Caco-2 (cell line): ENCODE measurements around the gene UGDH. TPM values are rescaled to one million over a fixed set of nuclear protein-coding genes. Genes with fewer than 3 reads are reported as not detected.

Experiments
- BruUV-seq: library from RNA; stranded (reverse); fragments of 400-500 nt; replicated peaks from 2 replicates; lab custom pipeline; 2021; lab: Mats Ljungman, UMichigan
- CTCF ChIA-PET: fragments of 300-600 bp; sonication (Branson Sonifier 250); formaldehyde crosslinking; loops from one replicate; lab custom pipeline; 2022; ENCODE audit warnings: antibody characterized with exemption; lab: Charles Lee
- POLR2A ChIA-PET: fragments of 300-600 bp; sonication (Branson Sonifier 250); formaldehyde crosslinking; loops from one replicate; lab custom pipeline; 2022; ENCODE audit warnings: antibody characterized with exemption; lab: Charles Lee
- DNase-seq, 2 experiments: peaks; one replicate each; pipeline versions ENCODE4 v3.0.0 to v3.0.0-alpha.2; 2020 to 2022
- H3K27me3 ChIP-seq: replicated peaks from 2 replicates; pipeline ENCODE4 v1.6.0; 2011; ENCODE audit warnings: low read length; ENCODE audit not compliant: control insufficient read depth, insufficient read depth
- H3K36me3 ChIP-seq: 2 replicates; pipeline ENCODE4 v1.5.1; 2011; ENCODE audit warnings: low read length; ENCODE audit not compliant: control insufficient read depth, insufficient read depth
- H3K4me1 ChIP-seq: fragments of 250-450 bp; sonication (Bioruptor Pico); 2 replicates; pipeline ENCODE4 v1.5.1; 2020; ENCODE audit warnings: mild to moderate bottlenecking
- H3K4me3 ChIP-seq: 2 replicates; pipeline ENCODE4 v1.5.1; 2011; ENCODE audit warnings: low read depth, mild to moderate bottlenecking, control low read depth, low read length
- H3K9me3 ChIP-seq: fragments of 250-450 bp; sonication (Bioruptor Pico); 2 replicates; pipeline ENCODE4 v1.5.1; 2020; ENCODE audit warnings: mild to moderate bottlenecking, moderate library complexity
- H3K27ac Mint-ChIP-seq: one replicate; pipeline ENCODE4 v1.8.0; 2022; ENCODE audit warnings: mixed read lengths; ENCODE audit not compliant: unreplicated experiment
- H3K27me3 Mint-ChIP-seq: one replicate; pipeline ENCODE4 v1.8.0; 2022; ENCODE audit warnings: mixed read lengths; ENCODE audit not compliant: insufficient read depth, unreplicated experiment
- H3K36me3 Mint-ChIP-seq: one replicate; pipeline ENCODE4 v1.8.0; 2022; ENCODE audit warnings: mild to moderate bottlenecking, mixed read lengths; ENCODE audit not compliant: insufficient read depth, unreplicated experiment
- H3K4me1 Mint-ChIP-seq: one replicate; pipeline ENCODE4 v1.8.0; 2022; ENCODE audit warnings: low read depth, mixed read lengths; ENCODE audit not compliant: unreplicated experiment
- H3K4me3 Mint-ChIP-seq: one replicate; pipeline ENCODE4 v1.8.0; 2022; ENCODE audit warnings: mild to moderate bottlenecking, moderate library complexity, mixed read lengths; ENCODE audit not compliant: unreplicated experiment
- H3K9me3 Mint-ChIP-seq: one replicate; pipeline ENCODE4 v1.8.0; 2022; ENCODE audit warnings: mixed read lengths; ENCODE audit not compliant: unreplicated experiment
- intact Hi-C: fragments of 100-400 bp; cut with micrococcal nuclease; formaldehyde crosslinking; loops from one replicate; pipeline ENCODE4 v1.10.0; 2022; ENCODE audit not compliant: unreplicated experiment
- total RNA-seq: library from RNA; stranded (reverse); gene quantifications from 2 replicates; pipeline ENCODE4 v1.2.3, GENCODE V29; 2022
- TF ChIP-seq, protein P1 (sequence below), 2 experiments: fragments of 200-600 bp in 1 of 2; IDR thresholded peaks; 1 replicate in 1 of 2; 2 replicates in 1 of 2; pipeline versions ENCODE4 v1.5.1 to v1.8.0; 2011 to 2022; ENCODE audit warnings: antibody characterized with exemption in 1 of 2, control low read depth in 1 of 2, inconsistent platforms in 1 of 2, low read depth in 1 of 2, low read length in 1 of 2, mild to moderate bottlenecking in 1 of 2, moderate library complexity in 1 of 2; ENCODE audit not compliant: insufficient read depth in 1 of 2, severe bottlenecking in 1 of 2, unreplicated experiment in 1 of 2

The UGDH gene
- total RNA-seq, 1 experiment from 2014 or later: 139 TPM

DNA sequence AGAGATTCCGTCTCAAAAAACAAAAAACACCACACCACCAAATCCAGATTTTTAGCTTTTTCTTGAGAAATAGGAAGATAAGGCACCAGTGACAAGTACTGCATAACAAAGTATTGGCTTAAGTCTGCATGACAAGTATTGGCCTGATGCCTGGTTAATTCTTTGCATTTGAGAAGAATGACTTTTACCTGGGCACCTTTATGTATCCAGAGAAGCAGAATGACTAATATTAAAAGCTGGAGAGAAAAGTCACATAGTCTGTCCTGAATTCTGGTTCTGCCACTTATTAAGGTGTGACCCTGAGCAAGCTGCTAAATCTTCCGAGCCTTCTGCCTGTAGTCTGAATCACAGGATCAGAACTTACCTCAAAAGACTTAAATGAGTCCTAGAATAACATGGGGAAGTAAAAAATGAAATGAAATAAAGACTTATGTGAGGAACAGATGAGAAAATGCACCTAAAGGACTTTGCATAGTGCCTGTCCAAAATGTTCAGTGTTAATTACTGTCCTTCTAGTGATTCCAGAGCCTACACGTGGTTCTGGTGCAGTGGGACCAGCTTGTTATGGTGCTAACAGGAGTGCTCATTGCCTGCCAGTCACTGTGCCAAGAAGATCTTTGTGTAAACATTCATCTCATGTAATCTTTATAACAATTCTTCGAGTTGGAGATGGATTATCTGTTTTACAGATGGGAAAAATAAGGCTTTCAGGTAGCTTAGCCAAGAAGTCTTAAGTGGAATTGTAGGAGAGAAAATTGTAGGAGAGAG, 31.6 kb downstream of the UGDH start:
- intact Hi-C loops: loop anchor here (2.0 kb wide), 1 partner anchor 27 kb away; no protein-coding TSS in a partner anchor
- TF ChIP-seq, protein P1, sequence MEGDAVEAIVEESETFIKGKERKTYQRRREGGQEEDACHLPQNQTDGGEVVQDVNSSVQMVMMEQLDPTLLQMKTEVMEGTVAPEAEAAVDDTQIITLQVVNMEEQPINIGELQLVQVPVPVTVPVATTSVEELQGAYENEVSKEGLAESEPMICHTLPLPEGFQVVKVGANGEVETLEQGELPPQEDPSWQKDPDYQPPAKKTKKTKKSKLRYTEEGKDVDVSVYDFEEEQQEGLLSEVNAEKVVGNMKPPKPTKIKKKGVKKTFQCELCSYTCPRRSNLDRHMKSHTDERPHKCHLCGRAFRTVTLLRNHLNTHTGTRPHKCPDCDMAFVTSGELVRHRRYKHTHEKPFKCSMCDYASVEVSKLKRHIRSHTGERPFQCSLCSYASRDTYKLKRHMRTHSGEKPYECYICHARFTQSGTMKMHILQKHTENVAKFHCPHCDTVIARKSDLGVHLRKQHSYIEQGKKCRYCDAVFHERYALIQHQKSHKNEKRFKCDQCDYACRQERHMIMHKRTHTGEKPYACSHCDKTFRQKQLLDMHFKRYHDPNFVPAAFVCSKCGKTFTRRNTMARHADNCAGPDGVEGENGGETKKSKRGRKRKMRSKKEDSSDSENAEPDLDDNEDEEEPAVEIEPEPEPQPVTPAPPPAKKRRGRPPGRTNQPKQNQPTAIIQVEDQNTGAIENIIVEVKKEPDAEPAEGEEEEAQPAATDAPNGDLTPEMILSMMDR (IDR thresholded peaks at IDR 0.05; ENCODE audit: insufficient read depth in 1 of 2, low read depth in 1 of 2, low read length in 1 of 2, severe bottlenecking in 1 of 2, unreplicated experiment in 1 of 2): no peak
- no TSS peak for BruUV-seq
- H3K4me3 Mint-ChIP-seq: no peak overlapping the region
- no peak overlapping the region for H3K4me3 ChIP-seq
- no peaks in the 10 kb centered on the region for H3K4me1 Mint-ChIP-seq
- no peaks in the 10 kb centered on the region for H3K9me3 Mint-ChIP-seq
- H3K27ac Mint-ChIP-seq: no peak overlapping the region
- CTCF ChIA-PET: no interaction called here
- POLR2A ChIA-PET: no interaction called here
- peaks cover 46% of the 10 kb centered on the region for H3K36me3 Mint-ChIP-seq
- H3K27me3 Mint-ChIP-seq: no peaks in the 10 kb centered on the region
- H3K27me3 ChIP-seq: no peaks in the 10 kb centered on the region
- no peak for DNase-seq
- H3K4me1 ChIP-seq: peaks cover 9% of the 10 kb centered on the region
- no peaks in the 10 kb centered on the region for H3K36me3 ChIP-seq
- H3K9me3 ChIP-seq: no peaks in the 10 kb centered on the region

DNA sequence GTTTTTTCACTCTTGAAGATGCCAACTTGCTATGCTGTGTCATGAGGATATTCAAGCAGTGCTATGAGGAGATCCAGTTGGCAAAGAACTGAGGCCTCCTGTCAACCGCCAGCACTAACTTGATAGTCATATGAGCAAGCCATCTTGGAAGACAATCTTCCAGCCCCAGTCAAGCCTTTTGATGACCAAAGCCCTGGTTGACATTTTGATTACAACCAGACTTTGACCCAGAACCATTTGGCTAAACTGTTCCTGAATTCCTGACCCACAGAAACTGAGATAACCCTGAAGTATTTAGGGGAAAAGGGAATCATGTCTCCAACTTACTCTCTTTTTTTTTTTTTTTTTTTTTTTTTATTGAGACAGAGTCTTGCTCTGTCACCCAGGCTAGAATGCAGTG, 32.9 kb downstream of the UGDH start:
- H3K4me3 Mint-ChIP-seq: no peak overlapping the region
- Histone ChIP-seq H3K4me3 (no peak overlapping the region), H3K36me3 (no peaks in the 10 kb centered on the region), H3K9me3 (no peaks in the 10 kb centered on the region), H3K27me3 (no peaks in the 10 kb centered on the region), H3K4me1 (peaks cover 9% of the 10 kb centered on the region)
- TF ChIP-seq, protein P1 (IDR thresholded peaks at IDR 0.05; ENCODE audit: insufficient read depth in 1 of 2, low read depth in 1 of 2, low read length in 1 of 2, severe bottlenecking in 1 of 2, unreplicated experiment in 1 of 2): no peak
- no peaks in the 10 kb centered on the region for H3K4me1 Mint-ChIP-seq
- DNase-seq: peak; percentile 30 to 57
- ChIA-PET POLR2A (no interaction called here), CTCF (no interaction called here)
- H3K27ac Mint-ChIP-seq: no peak overlapping the region
- no peaks in the 10 kb centered on the region for H3K9me3 Mint-ChIP-seq
- no peaks in the 10 kb centered on the region for H3K27me3 Mint-ChIP-seq
- H3K36me3 Mint-ChIP-seq: peaks cover 33% of the 10 kb centered on the region
- BruUV-seq: no TSS peak
- intact Hi-C loops: loop anchor here (2.0 kb wide), 1 partner anchor 26 kb away; no protein-coding TSS in a partner anchor

DNA sequence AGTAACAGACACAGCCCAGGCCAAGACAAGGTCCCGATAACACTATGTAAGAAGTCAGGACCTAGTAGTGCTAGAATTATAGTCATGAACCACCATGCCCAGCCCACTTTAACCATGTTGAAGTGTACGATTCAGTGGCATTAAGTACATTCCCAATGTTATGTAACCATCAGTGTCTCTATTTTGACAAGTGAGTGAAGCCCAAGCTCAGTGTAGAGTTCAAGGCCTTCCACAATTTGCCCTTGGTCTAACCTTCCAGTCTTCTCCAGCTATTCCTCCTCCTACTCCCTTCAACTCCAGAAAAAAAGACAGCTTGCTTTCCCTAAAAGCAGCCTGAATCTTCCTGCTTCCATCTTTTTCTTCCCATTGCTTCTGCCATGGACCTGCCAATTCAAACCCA, 36.9 kb downstream of the UGDH start:
- ChIA-PET CTCF (interaction anchor here (0.7 kb wide), 1 partner anchor 24 kb away, joined by 3 read pairs; no protein-coding TSS in a partner anchor), POLR2A (no interaction called here)
- intact Hi-C loops: no loop called here
- BruUV-seq: no TSS peak
- Histone ChIP-seq H3K36me3 (no peaks in the 10 kb centered on the region), H3K4me3 (no peak overlapping the region), H3K4me1 (peaks cover 18% of the 10 kb centered on the region), H3K9me3 (no peaks in the 10 kb centered on the region), H3K27me3 (no peaks in the 10 kb centered on the region)
- no peak overlapping the region for H3K27ac Mint-ChIP-seq
- TF ChIP-seq, protein P1 (IDR thresholded peaks at IDR 0.05; ENCODE audit: insufficient read depth in 1 of 2, low read depth in 1 of 2, low read length in 1 of 2, severe bottlenecking in 1 of 2, unreplicated experiment in 1 of 2): no peak
- H3K36me3 Mint-ChIP-seq: peaks cover 2% of the 10 kb centered on the region
- no peak for DNase-seq
- no peaks in the 10 kb centered on the region for H3K4me1 Mint-ChIP-seq
- no peaks in the 10 kb centered on the region for H3K27me3 Mint-ChIP-seq
- peaks cover 14% of the 10 kb centered on the region for H3K9me3 Mint-ChIP-seq
- H3K4me3 Mint-ChIP-seq: no peak overlapping the region
